ENCODE results near the gene P4HA1.

DNA sequence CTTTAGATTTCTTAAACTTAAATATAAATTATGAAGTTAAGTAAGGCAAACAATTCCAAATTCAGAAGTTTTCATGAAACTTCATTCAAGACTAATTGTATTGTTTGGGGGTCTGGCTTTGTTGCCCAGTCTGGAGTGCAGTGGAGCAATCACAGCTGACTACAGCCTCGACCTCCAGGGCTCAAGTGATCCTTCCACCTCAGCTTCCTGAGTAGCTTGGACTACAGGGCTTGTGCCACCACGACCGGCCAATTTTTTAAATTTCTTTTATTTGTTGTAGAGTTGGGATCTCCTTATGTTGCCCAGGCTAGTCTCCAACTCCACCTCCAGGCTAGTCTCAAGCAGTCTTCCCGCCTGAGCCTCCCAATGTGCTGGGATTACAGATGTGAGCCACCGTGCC, 12.5 kb downstream of the P4HA1 start:
- no peak for TF ChIP-seq POLR2A (IDR thresholded peaks at IDR 0.05)
- TF ChIP-seq, protein P1, sequence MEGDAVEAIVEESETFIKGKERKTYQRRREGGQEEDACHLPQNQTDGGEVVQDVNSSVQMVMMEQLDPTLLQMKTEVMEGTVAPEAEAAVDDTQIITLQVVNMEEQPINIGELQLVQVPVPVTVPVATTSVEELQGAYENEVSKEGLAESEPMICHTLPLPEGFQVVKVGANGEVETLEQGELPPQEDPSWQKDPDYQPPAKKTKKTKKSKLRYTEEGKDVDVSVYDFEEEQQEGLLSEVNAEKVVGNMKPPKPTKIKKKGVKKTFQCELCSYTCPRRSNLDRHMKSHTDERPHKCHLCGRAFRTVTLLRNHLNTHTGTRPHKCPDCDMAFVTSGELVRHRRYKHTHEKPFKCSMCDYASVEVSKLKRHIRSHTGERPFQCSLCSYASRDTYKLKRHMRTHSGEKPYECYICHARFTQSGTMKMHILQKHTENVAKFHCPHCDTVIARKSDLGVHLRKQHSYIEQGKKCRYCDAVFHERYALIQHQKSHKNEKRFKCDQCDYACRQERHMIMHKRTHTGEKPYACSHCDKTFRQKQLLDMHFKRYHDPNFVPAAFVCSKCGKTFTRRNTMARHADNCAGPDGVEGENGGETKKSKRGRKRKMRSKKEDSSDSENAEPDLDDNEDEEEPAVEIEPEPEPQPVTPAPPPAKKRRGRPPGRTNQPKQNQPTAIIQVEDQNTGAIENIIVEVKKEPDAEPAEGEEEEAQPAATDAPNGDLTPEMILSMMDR (IDR thresholded peaks at IDR 0.05): no peak
